ENCODE measurements around the gene ITPRID1. TPM values are rescaled to one million over a fixed set of nuclear protein-coding genes. Genes with fewer than 3 reads are reported as not detected.

Gene ITPRID1
- total and polyA plus RNA-seq, 2 of the 13 experiments (the other 11 are each of a cell fraction or from before 2014, with no cell fraction given), result not detected

- 0% methylated on average over 3 of the region's 3 CpGs for WGBS (ENCODE audit: low lambda C conversion rate)
- FAIRE-seq (no peak), ATAC-seq (no peak), DNase-seq (ENCODE audit: low spot score) (no peak)
- no peak overlapping the region for H3K27ac ChIP-seq (ENCODE audit: extremely low read length, insufficient read depth, low read length)
- no peaks in the 10 kb centered on the region for H3K79me2 ChIP-seq (ENCODE audit: insufficient read depth, low read length)
- TF ChIP-seq ZNF138 (CRISPR knock-in tag; IDR thresholded peaks at IDR 0.05; ENCODE audit: low read depth) (no peak), IRF1 (CRISPR knock-in tag; IDR thresholded peaks at IDR 0.05; ENCODE audit: low read depth) (no peak), PBX2 (CRISPR knock-in tag; IDR thresholded peaks at IDR 0.05) (no peak), TMF1 (CRISPR knock-in tag; IDR thresholded peaks at IDR 0.05; ENCODE audit: low read depth) (no peak), KDM5A (IDR thresholded peaks at IDR 0.05; ENCODE audit: borderline replicate concordance, low read length) (no peak), EEA1 (CRISPR knock-in tag; IDR thresholded peaks at IDR 0.05; ENCODE audit: borderline replicate concordance) (no peak), ZNF720 (CRISPR knock-in tag; IDR thresholded peaks at IDR 0.05) (no peak), ZNF124 (CRISPR knock-in tag; IDR thresholded peaks at IDR 0.05) (no peak), MEF2D (CRISPR knock-in tag; IDR thresholded peaks at IDR 0.05) (no peak), ZBTB44 (CRISPR knock-in tag; IDR thresholded peaks at IDR 0.05) (no peak)
- no peak overlapping the region for H3K9ac ChIP-seq (ENCODE audit: insufficient read depth, low read depth, low read length)
- no peaks in the 10 kb centered on the region for H3K9me3 ChIP-seq (ENCODE audit: low read length)
- H3K4me2 ChIP-seq (ENCODE audit: low read depth, low read length), result no peak overlapping the region
- in situ Hi-C loops (cut with HindIII; ENCODE audit: extremely low pct_ligation_motif_present, low pct_unique_long_range_greater_than_20kb) (no loop called here), intact Hi-C loops (cut with micrococcal nuclease; ENCODE audit: unreplicated experiment) (no loop called here)
- H4K20me1 ChIP-seq (ENCODE audit: insufficient read depth, low read length), result no peaks in the 10 kb centered on the region
- no peaks in the 10 kb centered on the region for H3K4me1 ChIP-seq (ENCODE audit: insufficient read depth, low read length)
- POLR2A ChIA-PET, result no interaction called here
- BruUV-seq (replicated peaks), result no TSS peak
- H2AFZ ChIP-seq (ENCODE audit: low read length), result no peak overlapping the region
- no peaks in the 10 kb centered on the region for H3K36me3 ChIP-seq (replicated peaks in 1 of 2; ENCODE audit: control insufficient read depth in 1 of 2, insufficient read depth in 2 of 2, low read length in 2 of 2)
- H3K4me3 ChIP-seq (replicated peaks in 1 of 3; ENCODE audit: insufficient read depth in 1 of 3, low read depth in 2 of 3, low read length in 3 of 3), result no peak overlapping the region
- H3K27me3 ChIP-seq (ENCODE audit: control insufficient read depth in 1 of 2, insufficient read depth in 2 of 2, low read length in 2 of 2), result peaks cover 0 to 6% of the 10 kb centered on the region in 2 experiments; a peak in 3 of 5 replicates
- CTCF ChIA-PET (ENCODE audit: low intra/inter-chr PET ratio, low total read pairs), result no interaction called here
Measured at GRCh38 chr7:31705377-31705776, 191.5 kb downstream of the ITPRID1 start.

Measured in HepG2 (cell line).